PFSK-1 (cell line): Measurements from ENCODE around the gene SPATA1.

Source experiments
- POLR2AphosphoS5 ChIP-seq: IDR thresholded peaks from 2 replicates; pipeline ENCODE4 v1.6.1; 2012; ENCODE audit warnings: low read depth, mild to moderate bottlenecking, control low read depth, low read length, moderate library complexity
- SIN3A ChIP-seq: IDR thresholded peaks from 2 replicates; pipeline ENCODE4 v1.6.1; 2012; ENCODE audit warnings: mild to moderate bottlenecking, low read length, moderate library complexity, borderline replicate concordance; ENCODE audit not compliant: insufficient read depth
- TAF1 ChIP-seq: IDR thresholded peaks from 2 replicates; pipeline ENCODE4 v1.6.1; 2012; ENCODE audit warnings: low read length, control low read depth, borderline replicate concordance; ENCODE audit not compliant: insufficient read depth
- TF ChIP-seq, protein P1 (sequence below), 2 experiments: IDR thresholded peaks; 2 replicates each; pipeline versions ENCODE4 v1.6.1 to v1.8.0; 2011 to 2012; ENCODE audit warnings: low read depth in 2 of 2, low read length in 2 of 2, control low read depth in 1 of 2, inconsistent platforms in 1 of 2, mild to moderate bottlenecking in 1 of 2, moderate library complexity in 1 of 2; ENCODE audit not compliant: insufficient read depth in 1 of 2

GRCh38 chr1:84587099-84587498 is 80.9 kb downstream of the SPATA1 start:
- TF ChIP-seq POLR2AphosphoS5 (no peak), TAF1 (no peak), SIN3A (no peak)
- TF ChIP-seq, protein P1, sequence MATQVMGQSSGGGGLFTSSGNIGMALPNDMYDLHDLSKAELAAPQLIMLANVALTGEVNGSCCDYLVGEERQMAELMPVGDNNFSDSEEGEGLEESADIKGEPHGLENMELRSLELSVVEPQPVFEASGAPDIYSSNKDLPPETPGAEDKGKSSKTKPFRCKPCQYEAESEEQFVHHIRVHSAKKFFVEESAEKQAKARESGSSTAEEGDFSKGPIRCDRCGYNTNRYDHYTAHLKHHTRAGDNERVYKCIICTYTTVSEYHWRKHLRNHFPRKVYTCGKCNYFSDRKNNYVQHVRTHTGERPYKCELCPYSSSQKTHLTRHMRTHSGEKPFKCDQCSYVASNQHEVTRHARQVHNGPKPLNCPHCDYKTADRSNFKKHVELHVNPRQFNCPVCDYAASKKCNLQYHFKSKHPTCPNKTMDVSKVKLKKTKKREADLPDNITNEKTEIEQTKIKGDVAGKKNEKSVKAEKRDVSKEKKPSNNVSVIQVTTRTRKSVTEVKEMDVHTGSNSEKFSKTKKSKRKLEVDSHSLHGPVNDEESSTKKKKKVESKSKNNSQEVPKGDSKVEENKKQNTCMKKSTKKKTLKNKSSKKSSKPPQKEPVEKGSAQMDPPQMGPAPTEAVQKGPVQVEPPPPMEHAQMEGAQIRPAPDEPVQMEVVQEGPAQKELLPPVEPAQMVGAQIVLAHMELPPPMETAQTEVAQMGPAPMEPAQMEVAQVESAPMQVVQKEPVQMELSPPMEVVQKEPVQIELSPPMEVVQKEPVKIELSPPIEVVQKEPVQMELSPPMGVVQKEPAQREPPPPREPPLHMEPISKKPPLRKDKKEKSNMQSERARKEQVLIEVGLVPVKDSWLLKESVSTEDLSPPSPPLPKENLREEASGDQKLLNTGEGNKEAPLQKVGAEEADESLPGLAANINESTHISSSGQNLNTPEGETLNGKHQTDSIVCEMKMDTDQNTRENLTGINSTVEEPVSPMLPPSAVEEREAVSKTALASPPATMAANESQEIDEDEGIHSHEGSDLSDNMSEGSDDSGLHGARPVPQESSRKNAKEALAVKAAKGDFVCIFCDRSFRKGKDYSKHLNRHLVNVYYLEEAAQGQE (IDR thresholded peaks at IDR 0.05; ENCODE audit: insufficient read depth in 1 of 2, low read depth in 2 of 2, low read length in 2 of 2): no peak
